Kidney (tissue), 14 donors: Measurements from ENCODE around the gene AP2A2. TPM values are rescaled to one million over a fixed set of nuclear protein-coding genes. Genes with fewer than 3 reads are reported as not detected.
A peak's percentile ranks its signal among the peaks of the same experiment; 100 is the strongest.

Source experiments
- DNase-seq, 5 donors: peaks; one replicate each; pipeline ENCODE4 v3.0.0-alpha.2; 2013 to 2020
- FAIRE-seq: peaks from 2 replicates; lab custom pipeline; 2012; peaks lifted over from hg19 to GRCh38; lab: Jason Lieb, UNC
- H3K27ac ChIP-seq, 2 donors: one replicate each; pipeline ENCODE4 v1.7.0; 2013; ENCODE audit warnings: low read depth in 2 of 2, low read length in 2 of 2, inconsistent platforms in 1 of 2
- H3K27me3 ChIP-seq: one replicate; pipeline ENCODE4 v1.7.1; 2013; ENCODE audit warnings: low read length, inconsistent platforms; ENCODE audit not compliant: control insufficient read depth, insufficient read depth
- H3K36me3 ChIP-seq, 3 donors: one replicate each; pipeline versions ENCODE4 v1.7.0 to v1.7.1; 2013; ENCODE audit warnings: low read length in 3 of 3, control low read depth in 1 of 3, inconsistent platforms in 1 of 3; ENCODE audit not compliant: insufficient read depth in 3 of 3, control insufficient read depth in 2 of 3
- H3K4me1 ChIP-seq, 3 donors: one replicate each; pipeline versions ENCODE4 v1.7.0 to v1.7.1; 2013; ENCODE audit warnings: low read length in 3 of 3, inconsistent platforms in 1 of 3, low read depth in 1 of 3; ENCODE audit not compliant: control insufficient read depth in 2 of 3, insufficient read depth in 2 of 3
- H3K4me3 ChIP-seq, 3 donors: one replicate each; pipeline versions ENCODE4 v1.7.0 to v1.8.1; 2013; ENCODE audit warnings: low read length in 3 of 3, control low read depth in 1 of 3, inconsistent platforms in 1 of 3
- H3K9ac ChIP-seq, 3 donors: one replicate each; pipeline versions ENCODE4 v1.7.0 to v1.7.1; 2013; ENCODE audit warnings: low read length in 3 of 3, control low read depth in 1 of 3, inconsistent platforms in 1 of 3
- H3K9me3 ChIP-seq, 3 donors: one replicate each; pipeline versions ENCODE4 v1.7.0 to v1.7.1; 2013; ENCODE audit warnings: low read length in 3 of 3, control low read depth in 1 of 3, inconsistent platforms in 1 of 3; ENCODE audit not compliant: control insufficient read depth in 2 of 3, insufficient read depth in 1 of 3
- CTCF ChIP-seq: IDR thresholded peaks from 3 replicates; pipeline ENCODE4 v1.5.1; 2012; ENCODE audit warnings: mild to moderate bottlenecking, moderate library complexity, borderline replicate concordance; ENCODE audit not compliant: insufficient read depth; ENCODE audit errors: extremely low read depth
- intact Hi-C: fragments of 100-400 bp; cut with DNase I; formaldehyde crosslinking; loops from one replicate; pipeline ENCODE4 v1.11.1; 2022
- polyA plus RNA-seq: library from polyadenylated mRNA; stranded (reverse); fragments of 350-450 nt; fragmentation: Illumina TruSeq; extraction: RNeasy Lipid Tissue Mini Kit (QIAGEN cat#74804); gene quantifications from one replicate; pipeline ENCODE4 v1.2.3, GENCODE V29; 2014; ENCODE audit warnings: low read depth, low replicate concordance; ENCODE audit not compliant: insufficient read depth
- total RNA-seq: library from RNA; stranded (reverse); fragmentation: NEBNext Ultra II Directional; extraction: Animal tissue kit (Norgen Biotek cat#: 25700); gene quantifications from one replicate; pipeline ENCODE4 v1.2.1, GENCODE V29; 2021
- donor health status: control.
- donor health status: control.
- donor health status: control.
- donor health status: control.
- donor health status: control.
- donor health status: DM: yes; HTN: yes; CAD: no.
- donor health status: Normal renal cell carcinoma (clear cell type).

AP2A2 gene
- total and polyA plus RNA-seq, 2 donors from 2014 or later, result 76.5 to 144 TPM

GRCh38 chr11:985406-985805 lies 59.7 kb downstream of the AP2A2 start:
- DNase-seq, result peak in 4 of 5 donors; percentile 66 to 84 (median 75)
- intact Hi-C loops, result no loop called here

GRCh38 chr11:985848-986247 lies 60.2 kb downstream of the AP2A2 start:
- Histone ChIP-seq H3K4me1 (peaks cover 0 to 13% (median 0%) of the 10 kb centered on the region in 3 donors), H3K9me3 (no peaks in the 10 kb centered on the region), H3K4me3 (no peak overlapping the region), H3K27me3 (no peaks in the 10 kb centered on the region), H3K9ac (no peak overlapping the region), H3K27ac (no peak overlapping the region), H3K36me3 (peaks cover 0 to 58% (median 34%) of the 10 kb centered on the region in 3 donors)
- no peak for FAIRE-seq
- no peak for TF ChIP-seq CTCF
- DNase-seq, result no peak
- intact Hi-C loops, result no loop called here

More at GRCh38 chr11:985406-985805, 59.7 kb downstream of the AP2A2 start:
- Histone ChIP-seq H3K36me3 (peaks cover 0 to 58% (median 36%) of the 10 kb centered on the region in 3 donors), H3K9ac (peak overlapping the region in 1 of 3 donors; percentile 12), H3K4me3 (no peak overlapping the region), H3K4me1 (peaks cover 0 to 15% (median 0%) of the 10 kb centered on the region in 3 donors), H3K9me3 (no peaks in the 10 kb centered on the region), H3K27ac (no peak overlapping the region), H3K27me3 (no peaks in the 10 kb centered on the region)
- no peak for FAIRE-seq
- no peak for TF ChIP-seq CTCF

GRCh38 chr11:986270-986951 lies 60.7 kb downstream of the AP2A2 start:
- H3K9ac ChIP-seq, result no peak overlapping the region
- H3K27ac ChIP-seq, result peak overlapping the region in 1 of 2 donors; percentile 16
- no peak overlapping the region for H3K4me3 ChIP-seq
- no peaks in the 10 kb centered on the region for H3K9me3 ChIP-seq
- DNase-seq (peak; percentile 71 to 91 (median 81)), FAIRE-seq (no peak)
- intact Hi-C loops, result no loop called here
- H3K4me1 ChIP-seq, result peaks cover 0 to 13% (median 0%) of the 10 kb centered on the region in 3 donors
- H3K36me3 ChIP-seq, result peaks cover 0 to 53% (median 30%) of the 10 kb centered on the region in 3 donors
- H3K27me3 ChIP-seq, result no peaks in the 10 kb centered on the region
- no peak for TF ChIP-seq CTCF
